Fibroblast of the aortic adventitia (primary cell): ENCODE results near the gene DUS1L. TPM values are rescaled to one million over a fixed set of nuclear protein-coding genes. Genes with fewer than 3 reads are reported as not detected.

ENCODE experiments used
- DNase-seq: peaks from one replicate; pipeline ENCODE4 v3.0.0-alpha.2; 2010; ENCODE audit warnings: low read depth
- H3K4me3 ChIP-seq: 2 replicates; pipeline ENCODE4 v1.5.1; 2011; ENCODE audit warnings: low read depth, mild to moderate bottlenecking, control low read depth, low read length, moderate library complexity
- total RNA-seq: library from RNA; depleted of rRNA; stranded (reverse); fragments of >200 nt; gene quantifications from 2 replicates; pipeline ENCODE4 v1.2.3, GENCODE V29; 2012; ENCODE audit warnings: low replicate concordance
- TF ChIP-seq, protein P1 (sequence below): IDR thresholded peaks from 2 replicates; pipeline ENCODE4 v1.5.1; 2011; ENCODE audit warnings: mild to moderate bottlenecking, low read length, control low read depth, inconsistent platforms; ENCODE audit not compliant: insufficient read depth

Gene DUS1L
- total RNA-seq, result 33.8 and 62.3 TPM in 2 replicates

DNA sequence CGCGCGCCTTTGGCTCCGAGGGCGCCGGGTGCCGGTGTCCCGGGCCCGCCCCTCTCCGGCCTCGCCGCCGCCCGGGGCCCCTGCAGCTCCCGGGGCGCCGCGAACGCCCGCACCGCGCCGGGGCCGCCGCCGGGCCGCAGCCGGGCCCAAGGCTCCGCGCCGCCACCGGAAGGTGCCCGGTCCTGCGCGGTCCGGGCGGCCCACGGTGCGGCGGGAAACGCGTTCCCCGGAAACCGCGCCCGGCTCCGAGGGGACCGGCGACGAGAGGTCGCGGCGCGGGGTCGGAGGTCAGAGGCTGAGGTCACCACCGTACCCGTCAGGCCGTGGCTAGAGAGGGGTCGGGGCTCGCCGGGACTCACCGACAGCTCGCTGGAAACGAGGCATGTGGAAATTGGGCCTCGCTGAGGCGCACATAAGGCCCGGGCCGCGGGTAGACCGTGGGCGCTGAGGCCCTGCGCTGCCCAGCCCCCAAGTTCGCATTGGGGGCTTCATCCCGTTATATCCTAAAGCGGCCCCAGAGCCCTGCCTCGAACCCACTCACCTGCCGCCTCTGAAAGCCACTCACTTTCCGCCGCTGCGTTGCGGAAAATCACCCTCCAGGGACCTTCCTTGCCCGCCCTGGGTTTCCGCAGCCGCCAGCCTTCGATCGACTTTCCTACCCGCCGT is at the start of gene DUS1L:
Gene DUS1L (minus strand): TSS at position 167 of the 666 bp plus-strand sequence. CDS start 745 bp downstream, outside the sequence.
- TF ChIP-seq, protein P1, sequence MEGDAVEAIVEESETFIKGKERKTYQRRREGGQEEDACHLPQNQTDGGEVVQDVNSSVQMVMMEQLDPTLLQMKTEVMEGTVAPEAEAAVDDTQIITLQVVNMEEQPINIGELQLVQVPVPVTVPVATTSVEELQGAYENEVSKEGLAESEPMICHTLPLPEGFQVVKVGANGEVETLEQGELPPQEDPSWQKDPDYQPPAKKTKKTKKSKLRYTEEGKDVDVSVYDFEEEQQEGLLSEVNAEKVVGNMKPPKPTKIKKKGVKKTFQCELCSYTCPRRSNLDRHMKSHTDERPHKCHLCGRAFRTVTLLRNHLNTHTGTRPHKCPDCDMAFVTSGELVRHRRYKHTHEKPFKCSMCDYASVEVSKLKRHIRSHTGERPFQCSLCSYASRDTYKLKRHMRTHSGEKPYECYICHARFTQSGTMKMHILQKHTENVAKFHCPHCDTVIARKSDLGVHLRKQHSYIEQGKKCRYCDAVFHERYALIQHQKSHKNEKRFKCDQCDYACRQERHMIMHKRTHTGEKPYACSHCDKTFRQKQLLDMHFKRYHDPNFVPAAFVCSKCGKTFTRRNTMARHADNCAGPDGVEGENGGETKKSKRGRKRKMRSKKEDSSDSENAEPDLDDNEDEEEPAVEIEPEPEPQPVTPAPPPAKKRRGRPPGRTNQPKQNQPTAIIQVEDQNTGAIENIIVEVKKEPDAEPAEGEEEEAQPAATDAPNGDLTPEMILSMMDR, result no peak
- DNase-seq, result peak; percentile 52
- H3K4me3 ChIP-seq, result peak within 1 kb of the TSS; percentile 82

DNA sequence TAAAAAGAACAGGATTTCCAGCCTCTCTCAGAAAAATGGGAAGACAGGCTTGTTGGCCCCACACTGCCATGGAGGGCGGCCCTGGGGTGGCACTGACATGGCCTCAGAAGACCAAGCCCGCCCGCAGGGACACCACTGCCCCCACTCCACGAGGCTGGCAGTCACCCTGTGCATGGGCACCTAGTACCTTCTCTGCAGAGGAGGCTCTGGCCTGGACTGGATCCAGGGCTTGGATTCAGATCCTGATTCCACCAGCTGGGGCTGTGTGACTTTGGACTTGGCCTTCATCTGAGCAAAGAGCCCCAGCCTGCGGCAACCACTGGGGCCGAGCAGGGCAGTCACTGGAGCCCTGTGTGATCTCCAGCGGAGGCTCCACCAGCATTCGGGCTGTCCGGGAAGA is 49.3 kb upstream of the DUS1L start:
- DNase-seq, result no peak

GRCh38 chr17:82114447-82114846 is 48.8 kb upstream of the DUS1L start:
- TF ChIP-seq, protein P1, result no peak
- no peak for DNase-seq

More for the DNA sequence above, 49.3 kb upstream of the DUS1L start:
- no peak overlapping the region for H3K4me3 ChIP-seq
- TF ChIP-seq, protein P1, result no peak

GRCh38 chr17:82113941-82114340 is 48.3 kb upstream of the DUS1L start:
- TF ChIP-seq, protein P1, result no peak
- H3K4me3 ChIP-seq, result no peak overlapping the region
- no peak for DNase-seq

More at GRCh38 chr17:82114447-82114846, 48.8 kb upstream of the DUS1L start:
- no peak overlapping the region for H3K4me3 ChIP-seq

GRCh38 chr17:82113422-82113821 is 47.8 kb upstream of the DUS1L start:
- H3K4me3 ChIP-seq, result no peak overlapping the region
- DNase-seq, result no peak
- TF ChIP-seq, protein P1, result no peak

DNA sequence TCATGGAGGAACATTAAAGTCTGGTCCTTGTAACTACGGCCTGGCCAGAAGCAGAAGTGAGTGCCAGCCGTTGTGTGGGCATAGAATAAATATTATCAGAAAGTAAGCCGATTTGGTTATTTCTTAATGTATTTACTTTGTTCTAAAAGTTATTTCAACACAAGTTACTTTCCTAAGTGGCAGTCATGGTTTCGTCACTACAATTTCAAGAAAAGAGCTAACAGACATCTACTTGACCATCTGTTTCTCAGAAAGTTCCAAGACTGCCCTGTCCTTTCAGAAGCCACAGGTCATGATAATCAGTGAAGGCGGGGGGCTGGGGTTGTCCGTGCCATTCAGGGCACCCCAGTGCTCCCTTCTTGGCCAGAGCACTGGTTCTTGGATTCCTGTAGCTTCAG is 47.3 kb upstream of the DUS1L start:
- H3K4me3 ChIP-seq, result no peak overlapping the region
- TF ChIP-seq, protein P1, result no peak
- no peak for DNase-seq
